Skin epidermis (tissue), 12 donors: Measurements from ENCODE around the gene NUDCD3.
"Not testable (repeated sequence)": the region's sequence is repeated elsewhere in the genome, so short reads cannot be mapped to it uniquely, and the experiment has no call there.

ENCODE experiments used
- H3K27ac ChIP-seq, 21 experiments: fragments of 200-600 bp; sonication (generic) in 11 of 21; one replicate each; pipeline ENCODE4 v1.5.0; 2020; ENCODE audit warnings: mild to moderate bottlenecking in 3 of 21, inconsistent platforms in 2 of 21, moderate library complexity in 2 of 21
- H3K4me3 ChIP-seq, 7 experiments: fragments of 200-600 bp; sonication (generic) in 2 of 7; one replicate each; pipeline ENCODE4 v1.5.0; 2020; ENCODE audit warnings: inconsistent platforms in 2 of 7, mild to moderate bottlenecking in 2 of 7, moderate library complexity in 1 of 7

Gene NUDCD3

DNA sequence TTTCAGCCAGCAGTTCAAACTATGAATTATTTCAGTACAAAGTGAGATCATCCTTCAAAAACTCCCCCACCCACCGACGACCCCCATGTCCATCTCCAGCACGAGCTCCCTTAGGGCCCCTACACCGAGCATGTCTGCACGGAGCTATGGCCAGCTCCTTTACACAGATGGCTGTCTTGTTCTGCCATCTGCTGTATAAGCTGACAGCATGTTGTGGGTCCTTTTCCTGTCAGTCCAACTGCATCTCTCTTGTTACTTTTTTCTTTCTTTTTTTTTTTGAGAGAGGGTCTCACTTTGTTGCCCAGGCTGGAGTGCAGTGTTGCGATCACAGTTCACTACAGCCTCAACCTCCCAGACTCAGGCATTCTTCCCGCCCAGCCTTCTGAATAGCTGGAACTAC, 29.1 kb upstream of the NUDCD3 start:
- H3K27ac ChIP-seq: no peak overlapping the region
- H3K4me3 ChIP-seq: no peak overlapping the region

DNA sequence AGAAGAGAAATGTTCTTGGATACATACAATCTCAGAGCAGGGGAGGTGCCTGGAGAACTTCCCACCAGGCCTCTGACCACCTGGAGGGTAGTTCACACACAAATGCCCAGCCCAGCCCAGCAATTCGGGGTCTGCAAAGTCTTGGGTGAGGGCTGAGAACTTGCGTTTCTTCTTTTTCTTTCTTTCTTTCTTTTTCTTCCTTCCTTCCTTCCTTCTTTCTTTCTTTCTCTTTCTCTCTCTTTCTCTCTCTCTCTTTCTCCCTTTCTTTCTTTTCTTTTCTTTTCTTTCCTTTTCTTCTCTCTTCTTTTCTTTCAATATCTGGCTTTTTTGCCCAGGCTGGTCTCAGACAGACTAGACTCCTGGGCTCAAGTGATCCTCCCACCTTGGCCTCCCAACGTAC, 28.3 kb upstream of the NUDCD3 start:
- Histone ChIP-seq H3K4me3 (no peak overlapping the region), H3K27ac (no peak overlapping the region)

- no peak overlapping the region for H3K4me3 ChIP-seq
- no peak overlapping the region for H3K27ac ChIP-seq
These were observed 26.7 kb upstream of the NUDCD3 start for GRCh38 chr7:44517175-44517574.

DNA sequence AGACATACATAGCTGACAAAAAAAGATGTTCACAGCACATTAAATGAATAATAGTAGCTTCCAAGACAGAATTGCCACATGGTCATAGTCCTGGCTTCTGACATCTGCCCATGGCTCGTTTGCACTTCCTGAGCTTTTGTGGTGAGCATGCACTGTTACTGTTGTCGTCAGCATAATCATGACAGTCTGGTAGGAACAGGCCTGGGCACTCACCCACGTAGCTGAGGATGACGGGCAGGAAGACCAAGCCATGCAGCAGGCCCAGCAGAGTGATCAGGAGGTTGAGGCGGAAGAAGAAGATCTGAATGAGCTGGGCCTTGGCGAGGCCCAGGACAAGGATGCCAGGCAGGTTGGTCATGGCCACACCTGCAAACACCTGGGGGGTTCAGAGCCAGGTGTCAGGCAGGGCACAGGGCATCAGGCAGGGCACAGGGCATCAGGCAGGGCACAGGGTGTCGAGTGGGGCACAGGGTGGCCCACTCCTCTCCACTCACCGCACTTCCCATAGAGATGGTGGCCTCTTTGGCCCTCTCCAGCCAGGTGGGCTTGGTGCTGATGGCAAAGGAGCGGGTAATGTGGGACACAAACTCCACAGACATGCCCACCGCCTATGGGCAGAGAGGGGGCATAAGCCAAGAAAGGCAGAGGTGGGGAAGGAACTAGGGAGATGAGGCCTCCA, 25.3 kb upstream of the NUDCD3 start:
- Histone ChIP-seq H3K27ac (peak overlapping the region in 7 of 21 experiments; percentile 16 to 58 (median 34)), H3K4me3 (no peak overlapping the region)

GRCh38 chr7:44512736-44513135, 22.3 kb upstream of the NUDCD3 start:
- Histone ChIP-seq H3K4me3 (no peak overlapping the region), H3K27ac (no peak overlapping the region)

DNA sequence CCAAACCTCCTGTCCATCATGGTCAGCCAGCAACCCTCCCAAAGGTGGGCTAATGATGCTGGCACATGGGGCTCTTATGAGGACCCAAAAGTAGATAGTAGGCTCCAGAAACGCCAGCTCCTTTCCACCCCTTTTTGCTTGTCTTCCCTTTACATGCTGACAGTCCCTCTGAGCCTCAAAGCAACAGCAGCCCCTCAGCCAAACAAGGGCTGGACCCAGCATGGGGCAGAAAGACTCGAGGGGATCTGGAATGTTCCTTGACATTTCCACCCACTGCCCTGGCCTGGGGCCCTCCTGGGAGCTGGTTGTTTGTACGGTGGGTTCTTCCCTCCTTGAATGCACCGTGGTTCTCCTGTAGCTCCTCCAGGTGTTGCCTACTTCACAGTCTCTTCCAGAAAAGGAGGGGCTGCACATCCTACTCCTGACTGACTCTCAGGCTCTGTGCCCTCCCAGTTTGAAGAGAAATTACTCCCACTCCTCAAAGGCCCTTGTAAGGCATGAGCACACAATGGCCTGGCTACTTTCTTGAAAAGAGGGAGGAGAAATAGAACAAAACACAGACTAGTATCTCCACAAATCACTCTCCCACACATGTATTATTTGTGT, 21.5 kb upstream of the NUDCD3 start:
- no peak overlapping the region for H3K4me3 ChIP-seq
- no peak overlapping the region for H3K27ac ChIP-seq

DNA sequence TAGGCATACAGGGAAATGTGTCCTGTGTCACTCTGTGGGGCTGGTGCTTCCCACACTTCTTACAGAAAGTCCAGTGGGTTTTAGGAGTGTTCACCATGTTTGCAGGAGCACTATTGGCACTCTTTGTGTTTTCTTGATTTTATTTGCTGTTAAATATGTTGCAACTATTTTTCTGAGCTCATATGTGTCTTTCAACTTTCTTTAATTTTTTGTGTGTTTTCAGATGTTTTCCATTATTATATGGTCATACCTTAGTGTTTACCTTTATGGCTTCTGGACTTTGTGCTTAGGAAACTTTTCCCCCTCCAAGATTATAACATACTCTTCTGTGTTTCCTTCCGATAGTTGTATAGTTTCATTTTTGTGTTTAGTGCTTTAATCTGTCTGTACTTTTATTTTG, 20.8 kb upstream of the NUDCD3 start:
- H3K27ac ChIP-seq: no peak overlapping the region
- H3K4me3 ChIP-seq: no peak overlapping the region

- no peak overlapping the region for H3K4me3 ChIP-seq
- no peak overlapping the region for H3K27ac ChIP-seq
These were observed 18.0 kb upstream of the NUDCD3 start for GRCh38 chr7:44508328-44509030.

DNA sequence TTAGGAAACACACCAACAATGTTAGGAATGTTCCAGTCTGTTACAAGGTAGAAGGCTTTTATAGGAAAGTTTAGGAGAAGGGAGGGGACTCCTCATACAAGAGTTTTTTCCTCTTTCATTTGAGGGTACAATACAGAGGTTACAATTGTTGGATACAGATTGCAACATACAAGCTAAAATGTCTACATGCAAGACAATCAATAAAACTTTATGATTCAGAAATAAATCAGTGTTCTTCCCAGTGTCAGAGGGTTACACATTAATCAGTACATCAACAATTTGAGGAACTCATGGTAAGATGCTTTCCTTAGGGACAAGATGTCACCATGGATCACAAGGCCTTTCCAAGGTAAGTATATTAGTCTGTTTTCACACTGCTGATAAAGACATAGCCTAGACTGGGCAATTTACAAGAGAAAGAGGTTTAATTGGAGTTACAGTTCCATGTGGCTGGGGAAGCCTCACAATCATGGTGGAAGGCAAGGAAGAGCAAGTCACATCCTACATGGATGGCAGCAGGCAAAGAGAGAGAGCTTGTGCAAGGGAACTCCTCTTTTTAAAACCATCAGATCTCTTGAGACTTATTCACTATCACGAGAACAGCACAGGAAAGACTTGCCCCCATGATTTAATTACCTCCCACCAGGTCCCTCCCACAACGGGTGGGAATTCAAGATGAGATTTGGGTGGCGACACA, 16.3 kb upstream of the NUDCD3 start:
- H3K27ac ChIP-seq, H3K4me3 ChIP-seq: not testable (repeated sequence)

DNA sequence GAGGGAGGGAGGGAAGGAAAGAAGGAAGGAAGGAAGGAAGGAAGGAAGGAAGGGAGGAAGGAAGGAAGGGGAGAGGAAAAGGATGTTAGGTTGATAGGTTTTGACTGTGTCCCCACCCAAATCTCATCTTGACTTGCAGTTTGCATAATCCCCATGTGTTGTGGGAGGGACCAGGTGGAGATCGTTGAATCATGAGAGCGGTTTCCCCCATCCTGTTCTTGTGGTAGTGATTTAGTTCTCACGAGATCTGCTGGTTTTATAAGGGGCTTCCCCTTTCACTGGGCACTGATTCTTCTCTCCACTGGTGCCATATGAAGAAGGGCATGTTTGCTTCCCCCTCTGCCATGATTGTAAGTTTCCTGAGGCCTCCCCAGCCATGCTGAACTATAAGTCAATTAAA, 15.1 kb upstream of the NUDCD3 start:
- Histone ChIP-seq H3K27ac (no peak overlapping the region), H3K4me3 (no peak overlapping the region)

- H3K4me3 ChIP-seq: no peak overlapping the region
- no peak overlapping the region for H3K27ac ChIP-seq
These were observed 7.9 kb upstream of the NUDCD3 start for GRCh38 chr7:44498230-44498954.

GRCh38 chr7:44497155-44498027, 6.9 kb upstream of the NUDCD3 start:
- no peak overlapping the region for H3K4me3 ChIP-seq
- no peak overlapping the region for H3K27ac ChIP-seq

- H3K4me3 ChIP-seq: no peak overlapping the region
- H3K27ac ChIP-seq: no peak overlapping the region
These were observed 5.9 kb upstream of the NUDCD3 start for GRCh38 chr7:44496385-44496784.

DNA sequence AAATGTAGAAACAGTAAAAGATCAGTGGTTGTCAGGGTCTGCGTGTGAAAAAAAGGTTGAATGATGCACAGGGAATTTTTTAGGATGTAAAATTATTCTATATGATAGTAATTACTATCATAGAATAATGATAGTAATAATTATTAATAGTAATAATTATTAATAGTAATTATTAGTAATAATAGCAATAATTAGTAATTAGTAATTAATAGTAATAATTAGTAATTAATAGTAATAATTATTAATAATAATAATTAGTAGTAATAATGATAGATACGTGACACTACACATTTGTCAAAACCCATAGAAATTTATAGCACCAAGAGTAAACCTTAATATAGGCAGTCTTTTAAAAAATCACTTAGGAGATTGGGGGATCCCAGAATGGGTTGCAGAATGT, 4.5 kb upstream of the NUDCD3 start:
- Histone ChIP-seq H3K27ac (no peak overlapping the region), H3K4me3 (no peak overlapping the region)

GRCh38 chr7:44491229-44491628, 771 bp upstream of the NUDCD3 start:
- H3K27ac ChIP-seq: peak overlapping the region in 19 of 21 experiments; percentile 91 to 100 (median 98)
- peak overlapping the region; percentile 49 to 90 (median 82) for H3K4me3 ChIP-seq

GRCh38 chr7:44489955-44490350, 505 bp downstream of the NUDCD3 start:
- H3K4me3 ChIP-seq: peak overlapping the region; percentile 49 to 90 (median 82)
- peak overlapping the region; percentile 91 to 100 (median 98) for H3K27ac ChIP-seq

GRCh38 chr7:44488955-44489354, 1.5 kb downstream of the NUDCD3 start:
- peak overlapping the region in 3 of 7 experiments; percentile 81 to 86 (median 83) for H3K4me3 ChIP-seq
- peak overlapping the region in 1 of 21 experiments; percentile 98 for H3K27ac ChIP-seq

- Histone ChIP-seq H3K27ac (no peak overlapping the region), H3K4me3 (no peak overlapping the region)
These were observed 3.8 kb downstream of the NUDCD3 start for GRCh38 chr7:44486693-44487092.

DNA sequence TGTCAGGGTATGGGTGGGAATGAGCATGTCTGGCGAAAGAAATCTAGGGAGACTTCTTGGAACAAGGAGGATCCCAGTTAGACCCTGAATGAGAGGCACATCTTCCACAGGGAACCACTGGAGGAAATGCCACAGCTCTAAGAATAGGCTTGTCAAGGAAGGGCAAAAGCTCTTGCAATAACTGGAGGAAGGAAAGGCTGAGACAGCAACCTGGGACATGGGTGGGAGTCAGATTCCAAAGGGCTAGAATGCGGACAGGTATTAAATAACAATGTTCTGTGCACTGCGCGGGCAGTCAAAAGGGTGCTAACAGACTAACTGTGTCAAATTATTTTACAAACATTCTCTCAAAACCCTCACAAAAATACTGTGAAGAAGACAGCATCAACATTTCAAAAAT, 4.5 kb downstream of the NUDCD3 start:
- no peak overlapping the region for H3K4me3 ChIP-seq
- peak overlapping the region in 1 of 21 experiments; percentile 3 for H3K27ac ChIP-seq
